Colonic mucosa (tissue), 4 donors: ENCODE measurements around the gene FHIT. TPM values are rescaled to one million over a fixed set of nuclear protein-coding genes. Genes with fewer than 3 reads are reported as not detected.

ENCODE experiments used
- DNase-seq: peaks from one replicate; pipeline ENCODE4 v3.0.0-alpha.2; 2020
- H3K27ac ChIP-seq: fragments of 200-600 bp; one replicate; pipeline ENCODE4 v1.8.0; 2021
- H3K27me3 ChIP-seq: fragments of 200-600 bp; one replicate; pipeline ENCODE4 v1.8.0; 2021
- H3K36me3 ChIP-seq: fragments of 200-600 bp; one replicate; pipeline ENCODE4 v1.8.0; 2021
- H3K4me1 ChIP-seq: fragments of 200-600 bp; one replicate; pipeline ENCODE4 v1.8.0; 2021; ENCODE audit warnings: mild to moderate bottlenecking
- H3K4me3 ChIP-seq: fragments of 200-600 bp; one replicate; pipeline ENCODE4 v1.8.0; 2021
- H3K9ac ChIP-seq, 2 donors: one replicate each; pipeline ENCODE4 v1.7.0; 2013; ENCODE audit warnings: control low read depth in 2 of 2, low read depth in 2 of 2, low read length in 2 of 2
- H3K9me3 ChIP-seq: fragments of 200-600 bp; one replicate; pipeline ENCODE4 v1.8.0; 2021
- CTCF ChIP-seq: fragments of 200-600 bp; IDR thresholded peaks from one replicate; pipeline ENCODE4 v1.8.0; 2022; ENCODE audit warnings: antibody characterized with exemption, mild to moderate bottlenecking
- intact Hi-C: fragments of 100-400 bp; cut with DNase I; formaldehyde crosslinking; loops from one replicate; pipeline ENCODE4 v1.14.1; 2022
- total RNA-seq, 2 donors: library from RNA; stranded (reverse); fragmentation: NEBNext Ultra II Directional in 1 of 2; extraction: Animal tissue kit (Norgen Biotek cat#: 25700) in 1 of 2; gene quantifications; one replicate each; pipeline ENCODE4 v1.2.1, GENCODE V29; 2021
- donor health status: healthy.
- donor health status: DM: no; HTN: no; CAD: no.
- donor health status: DM: no; HTN: no; CAD: no.

FHIT gene
- total RNA-seq, 2 donors from 2014 or later = 7.7 to 9.4 TPM

DNA sequence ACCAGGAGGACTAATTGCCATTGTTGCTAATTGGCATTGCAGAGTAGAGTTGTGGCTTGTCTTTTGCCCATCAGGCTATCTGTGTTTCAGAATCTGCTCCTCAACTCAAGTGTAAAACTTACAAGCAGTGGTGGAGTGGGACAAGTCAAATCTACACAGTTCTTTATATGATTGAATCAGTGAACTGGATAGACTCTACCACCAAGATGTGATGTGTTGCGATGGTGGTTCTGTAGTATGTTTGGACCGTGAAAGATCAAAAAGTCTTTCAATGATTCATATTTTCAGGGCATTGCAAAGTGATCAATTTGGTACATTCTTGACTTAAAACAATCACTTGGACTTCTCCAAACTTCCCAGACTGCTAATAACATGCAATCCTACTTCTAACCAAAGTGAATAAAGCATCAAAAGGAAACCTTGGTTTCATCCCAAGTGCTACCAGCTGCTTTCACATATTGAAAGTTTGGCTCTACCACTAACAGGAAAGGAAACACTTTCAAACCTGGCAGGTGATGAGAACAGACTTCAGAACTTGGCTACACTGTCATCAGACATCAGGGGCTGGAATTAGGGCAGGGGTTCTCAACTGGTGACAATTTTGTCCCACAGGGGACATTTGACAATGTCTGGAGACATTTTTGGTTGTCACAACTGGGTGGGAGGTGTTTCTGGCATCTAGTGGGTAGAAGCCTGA lies 1356.7 kb downstream of the FHIT start:
- no peak for TF ChIP-seq CTCF
- Histone ChIP-seq H3K27ac (no peak overlapping the region), H3K27me3 (no peaks in the 10 kb centered on the region), H3K36me3 (no peaks in the 10 kb centered on the region), H3K4me1 (no peaks in the 10 kb centered on the region), H3K9ac (no peak overlapping the region), H3K4me3 (no peak overlapping the region), H3K9me3 (no peaks in the 10 kb centered on the region)
- intact Hi-C loops = no loop called here
- no peak for DNase-seq

DNA sequence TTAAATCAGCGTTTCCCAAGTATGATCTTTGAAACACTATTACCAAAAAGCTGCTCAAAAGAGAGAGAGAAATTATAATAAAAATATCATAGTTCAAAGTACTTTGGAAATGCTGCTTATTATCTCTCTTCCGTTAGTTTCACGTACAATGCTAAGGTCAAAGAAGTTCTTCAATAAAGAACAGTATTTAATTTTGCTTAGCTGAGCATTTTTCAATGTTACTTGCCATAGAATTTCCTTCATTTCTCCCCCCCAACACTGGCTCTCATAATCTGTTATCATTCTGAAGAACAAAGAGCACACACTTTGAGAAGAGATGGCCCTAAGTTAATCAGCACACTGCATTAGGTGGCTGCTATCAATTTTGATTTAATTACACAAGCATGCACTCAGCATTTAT lies 1360.6 kb downstream of the FHIT start:
- Histone ChIP-seq H3K4me3 (no peak overlapping the region), H3K27me3 (no peaks in the 10 kb centered on the region), H3K36me3 (no peaks in the 10 kb centered on the region), H3K27ac (no peak overlapping the region), H3K4me1 (no peaks in the 10 kb centered on the region), H3K9me3 (no peaks in the 10 kb centered on the region), H3K9ac (no peak overlapping the region)
- intact Hi-C loops = no loop called here
- TF ChIP-seq CTCF = no peak
- no peak for DNase-seq

DNA sequence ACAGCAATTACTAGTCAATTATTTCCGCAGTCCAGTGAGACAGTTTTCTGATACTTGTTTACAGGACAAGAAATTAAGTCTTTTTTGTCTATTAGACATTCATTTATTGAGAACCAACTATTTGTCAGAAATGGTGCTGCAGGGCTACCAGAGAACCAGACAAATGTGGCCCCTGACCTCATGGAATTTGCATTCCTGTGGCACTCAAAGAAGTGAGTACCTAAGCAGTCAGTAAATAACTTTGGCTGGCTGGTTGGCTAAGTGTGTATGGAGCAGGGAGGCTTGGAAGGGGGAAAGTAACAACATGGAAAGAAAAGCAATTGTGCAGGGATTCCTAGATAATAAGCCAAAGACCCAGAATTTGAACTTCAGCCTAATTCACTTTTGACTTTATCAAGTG lies 1364.5 kb downstream of the FHIT start:
- Histone ChIP-seq H3K27me3 (no peaks in the 10 kb centered on the region), H3K4me1 (no peaks in the 10 kb centered on the region), H3K9ac (no peak overlapping the region), H3K36me3 (no peaks in the 10 kb centered on the region), H3K9me3 (no peaks in the 10 kb centered on the region), H3K27ac (no peak overlapping the region), H3K4me3 (no peak overlapping the region)
- TF ChIP-seq CTCF = no peak
- no peak for DNase-seq
- intact Hi-C loops = no loop called here

DNA sequence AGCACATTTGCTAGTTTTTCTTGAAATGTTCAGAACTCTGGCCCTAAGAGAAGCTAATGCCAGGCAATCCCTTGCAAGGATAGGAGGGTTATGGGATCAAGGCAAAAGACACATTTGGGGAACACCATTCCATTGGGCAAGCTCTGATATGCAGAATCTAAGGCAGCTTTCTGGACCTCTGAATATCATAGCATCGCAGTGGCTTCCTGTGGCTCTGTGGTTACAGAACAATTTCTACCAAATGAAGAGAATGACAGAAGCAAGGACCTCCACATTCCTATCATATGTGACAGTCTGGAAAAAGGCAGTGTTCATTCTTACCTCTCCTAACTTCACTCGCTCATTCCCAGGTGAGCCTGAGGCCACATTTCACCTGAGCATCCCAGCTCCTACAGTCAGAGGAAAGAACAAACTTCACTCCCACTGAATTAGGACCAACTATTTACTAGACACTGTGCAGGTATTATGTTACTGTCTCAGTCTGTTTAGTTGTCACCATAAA lies 1365.3 kb downstream of the FHIT start:
- Histone ChIP-seq H3K36me3 (no peaks in the 10 kb centered on the region), H3K4me3 (no peak overlapping the region), H3K27me3 (no peaks in the 10 kb centered on the region), H3K9ac (no peak overlapping the region), H3K4me1 (no peaks in the 10 kb centered on the region), H3K27ac (no peak overlapping the region), H3K9me3 (no peaks in the 10 kb centered on the region)
- no peak for DNase-seq
- intact Hi-C loops = no loop called here
- TF ChIP-seq CTCF = no peak

DNA sequence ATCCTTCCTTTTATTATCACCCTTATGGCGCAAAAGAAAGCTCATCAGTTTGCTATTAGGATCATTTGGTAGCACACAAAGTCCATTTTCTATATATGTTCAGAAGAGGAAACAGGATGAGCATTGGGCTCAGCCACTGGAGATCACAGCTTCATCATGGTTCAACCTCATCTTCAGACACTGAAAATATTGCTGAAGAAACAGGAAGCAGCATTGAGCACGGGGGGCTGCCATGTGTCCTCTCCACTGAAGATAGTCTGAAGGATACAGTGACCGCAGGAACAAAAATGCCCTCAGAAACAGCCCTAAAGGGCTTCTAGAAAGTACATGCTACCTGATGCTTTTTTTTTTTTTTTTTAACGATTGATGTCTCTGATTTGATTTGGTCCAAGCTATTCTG lies 1366.2 kb downstream of the FHIT start:
- intact Hi-C loops = no loop called here
- Histone ChIP-seq H3K27ac (no peak overlapping the region), H3K9ac (no peak overlapping the region), H3K4me3 (no peak overlapping the region), H3K36me3 (no peaks in the 10 kb centered on the region), H3K9me3 (no peaks in the 10 kb centered on the region), H3K27me3 (no peaks in the 10 kb centered on the region), H3K4me1 (no peaks in the 10 kb centered on the region)
- no peak for DNase-seq
- no peak for TF ChIP-seq CTCF
